Vagina (tissue), 2 donors: ENCODE measurements around the gene PRSS22. TPM values are rescaled to one million over a fixed set of nuclear protein-coding genes. Genes with fewer than 3 reads are reported as not detected.

Experiments used
- DNase-seq, 2 donors: peaks; one replicate each; pipeline ENCODE4 v3.0.0-alpha.2; 2017; ENCODE audit errors: extremely low spot score in 2 of 2
- H3K27ac ChIP-seq: fragments of 200-600 bp; sonication (generic); one replicate; pipeline ENCODE4 v1.5.1; 2019
- H3K27me3 ChIP-seq: fragments of 200-600 bp; sonication (generic); one replicate; pipeline ENCODE4 v1.5.1; 2019
- H3K36me3 ChIP-seq, 2 donors: fragments of 200-600 bp; sonication (generic); one replicate each; pipeline ENCODE4 v1.5.1; 2017 to 2019
- H3K4me1 ChIP-seq: fragments of 200-600 bp; sonication (generic); one replicate; pipeline ENCODE4 v1.5.1; 2019
- H3K4me3 ChIP-seq, 2 donors: fragments of 200-600 bp; sonication (generic); 1 replicate in 1 of 2; 2 replicates in 1 of 2; pipeline ENCODE4 v1.5.1; 2016 to 2019
- H3K9me3 ChIP-seq: fragments of 200-600 bp; sonication (generic); one replicate; pipeline ENCODE4 v1.5.1; 2019
- POLR2A ChIP-seq, 2 donors: fragments of 450-650 bp; IDR thresholded peaks; one replicate each; pipeline ENCODE4 v1.6.1; 2017; ENCODE audit warnings: antibody characterized with exemption in 2 of 2, mild to moderate bottlenecking in 2 of 2, moderate library complexity in 2 of 2
- POLR2AphosphoS5 ChIP-seq, 2 donors: sonication (generic); formaldehyde crosslinking; IDR thresholded peaks; one replicate each; pipeline ENCODE4 v1.9.0; 2017; ENCODE audit warnings: antibody characterized with exemption in 2 of 2, mild to moderate bottlenecking in 2 of 2, low read depth in 1 of 2; ENCODE audit not compliant: insufficient read depth in 1 of 2
- intact Hi-C: fragments of 100-400 bp; cut with DNase I; formaldehyde crosslinking; loops from one replicate; pipeline ENCODE4 v1.15.1; 2023
- total RNA-seq: library from RNA; depleted of rRNA; stranded (reverse); fragments of >200 nt; gene quantifications from one replicate; pipeline ENCODE4 v1.2.3, GENCODE V29; 2016
- TF ChIP-seq, protein P1 (sequence below), 3 experiments: fragments of 450-650 bp in 2 of 3; fragments of 200-600 bp in 1 of 3; sonication (generic) in 1 of 3; IDR thresholded peaks; one replicate each; pipeline ENCODE4 v1.5.1; 2017 to 2019; ENCODE audit warnings: antibody characterized with exemption in 3 of 3, mild to moderate bottlenecking in 2 of 3, moderate library complexity in 2 of 3

PRSS22 gene
- total RNA-seq, 1 donor from 2014 or later = 38.8 TPM

- H3K4me1 ChIP-seq = no peaks in the 10 kb centered on the region
- DNase-seq = no peak
- no peak overlapping the region for H3K27ac ChIP-seq
- no peaks in the 10 kb centered on the region for H3K9me3 ChIP-seq
- H3K36me3 ChIP-seq = no peaks in the 10 kb centered on the region
- intact Hi-C loops = no loop called here
- H3K27me3 ChIP-seq = no peaks in the 10 kb centered on the region
- no peak for TF ChIP-seq POLR2AphosphoS5 (IDR thresholded peaks at IDR 0.05; ENCODE audit: insufficient read depth in 1 of 2, low read depth in 1 of 2)
- no peak for TF ChIP-seq POLR2A (IDR thresholded peaks at IDR 0.05)
- TF ChIP-seq, protein P1, sequence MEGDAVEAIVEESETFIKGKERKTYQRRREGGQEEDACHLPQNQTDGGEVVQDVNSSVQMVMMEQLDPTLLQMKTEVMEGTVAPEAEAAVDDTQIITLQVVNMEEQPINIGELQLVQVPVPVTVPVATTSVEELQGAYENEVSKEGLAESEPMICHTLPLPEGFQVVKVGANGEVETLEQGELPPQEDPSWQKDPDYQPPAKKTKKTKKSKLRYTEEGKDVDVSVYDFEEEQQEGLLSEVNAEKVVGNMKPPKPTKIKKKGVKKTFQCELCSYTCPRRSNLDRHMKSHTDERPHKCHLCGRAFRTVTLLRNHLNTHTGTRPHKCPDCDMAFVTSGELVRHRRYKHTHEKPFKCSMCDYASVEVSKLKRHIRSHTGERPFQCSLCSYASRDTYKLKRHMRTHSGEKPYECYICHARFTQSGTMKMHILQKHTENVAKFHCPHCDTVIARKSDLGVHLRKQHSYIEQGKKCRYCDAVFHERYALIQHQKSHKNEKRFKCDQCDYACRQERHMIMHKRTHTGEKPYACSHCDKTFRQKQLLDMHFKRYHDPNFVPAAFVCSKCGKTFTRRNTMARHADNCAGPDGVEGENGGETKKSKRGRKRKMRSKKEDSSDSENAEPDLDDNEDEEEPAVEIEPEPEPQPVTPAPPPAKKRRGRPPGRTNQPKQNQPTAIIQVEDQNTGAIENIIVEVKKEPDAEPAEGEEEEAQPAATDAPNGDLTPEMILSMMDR (IDR thresholded peaks at IDR 0.05) = no peak
- no peak overlapping the region for H3K4me3 ChIP-seq
These were observed 37.8 kb downstream of the PRSS22 start for GRCh38 chr16:2819939-2820835.

DNA sequence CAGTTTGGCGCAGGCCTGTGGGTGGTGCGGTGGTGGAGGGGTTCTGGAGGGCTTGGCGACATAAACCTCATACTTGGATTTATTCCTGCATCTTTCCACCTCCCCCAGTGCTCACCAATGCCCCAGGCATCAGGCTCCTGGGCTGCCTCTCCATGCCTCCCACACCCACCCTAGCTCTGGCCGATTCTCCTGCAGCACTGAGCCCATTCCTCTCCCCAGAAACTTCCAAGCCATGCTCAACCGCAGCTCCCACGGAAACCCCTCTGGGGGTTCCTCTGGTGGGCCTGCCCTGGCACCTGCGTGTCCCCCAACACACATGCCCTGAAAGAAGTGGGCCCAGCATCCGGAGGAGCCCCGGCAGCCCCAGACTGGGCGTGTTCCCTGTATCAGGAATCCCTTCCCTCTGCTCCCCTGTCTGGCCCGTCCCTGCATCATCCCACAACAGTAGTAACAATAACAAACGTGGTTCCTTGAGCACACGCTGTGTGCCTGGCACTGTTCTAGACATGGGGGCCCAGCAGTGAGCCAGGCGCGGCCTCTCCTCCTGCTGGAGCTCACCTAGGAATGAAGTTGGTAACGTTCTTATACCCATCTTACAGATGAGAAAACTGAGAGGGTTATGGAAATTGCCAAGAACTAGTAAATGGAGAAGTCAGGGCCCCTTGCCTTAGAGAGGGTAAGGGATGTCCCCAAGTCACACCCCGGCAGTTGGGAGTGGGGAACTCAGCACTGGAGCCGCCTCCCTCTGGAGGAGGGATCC, 38.6 kb downstream of the PRSS22 start:
- H3K4me1 ChIP-seq = no peaks in the 10 kb centered on the region
- no peaks in the 10 kb centered on the region for H3K36me3 ChIP-seq
- H3K27ac ChIP-seq = no peak overlapping the region
- H3K27me3 ChIP-seq = no peaks in the 10 kb centered on the region
- no peak overlapping the region for H3K4me3 ChIP-seq
- H3K9me3 ChIP-seq = no peaks in the 10 kb centered on the region
- no peak for DNase-seq
- no peak for TF ChIP-seq POLR2AphosphoS5 (IDR thresholded peaks at IDR 0.05; ENCODE audit: insufficient read depth in 1 of 2, low read depth in 1 of 2)
- TF ChIP-seq, protein P1 (IDR thresholded peaks at IDR 0.05) = no peak
- no peak for TF ChIP-seq POLR2A (IDR thresholded peaks at IDR 0.05)
- intact Hi-C loops = no loop called here

DNA sequence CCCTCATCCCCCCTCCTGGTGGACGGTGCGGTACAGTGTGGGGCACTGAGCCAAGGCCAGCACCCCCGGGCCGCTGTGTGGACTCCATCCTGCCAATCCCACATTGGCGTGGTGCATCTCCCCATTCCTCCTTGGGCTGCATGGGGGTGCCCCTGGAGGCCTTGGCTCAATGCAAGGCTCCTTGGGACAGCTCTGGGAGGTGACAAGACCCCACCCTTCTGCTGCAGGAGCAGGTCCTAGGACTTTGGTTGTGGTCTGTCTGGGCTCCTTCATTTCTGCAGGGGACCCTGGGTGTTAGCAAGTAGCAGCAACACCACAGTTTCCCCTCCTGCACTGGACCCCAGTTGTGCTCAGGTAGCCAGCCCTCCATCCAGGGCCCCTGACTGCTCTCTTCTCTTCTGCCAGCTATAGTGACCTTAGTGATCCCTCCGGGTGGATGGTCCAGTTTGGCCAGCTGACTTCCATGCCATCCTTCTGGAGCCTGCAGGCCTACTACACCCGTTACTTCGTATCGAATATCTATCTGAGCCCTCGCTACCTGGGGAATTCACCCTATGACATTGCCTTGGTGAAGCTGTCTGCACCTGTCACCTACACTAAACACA, 39.6 kb downstream of the PRSS22 start:
- H3K4me3 ChIP-seq = no peak overlapping the region
- H3K27ac ChIP-seq = no peak overlapping the region
- TF ChIP-seq, protein P1 (IDR thresholded peaks at IDR 0.05) = no peak
- no peak for TF ChIP-seq POLR2A (IDR thresholded peaks at IDR 0.05)
- TF ChIP-seq POLR2AphosphoS5 (IDR thresholded peaks at IDR 0.05; ENCODE audit: insufficient read depth in 1 of 2, low read depth in 1 of 2) = no peak
- intact Hi-C loops = no loop called here
- no peak for DNase-seq
- H3K36me3 ChIP-seq = no peaks in the 10 kb centered on the region
- H3K4me1 ChIP-seq = no peaks in the 10 kb centered on the region
- no peaks in the 10 kb centered on the region for H3K27me3 ChIP-seq
- H3K9me3 ChIP-seq = no peaks in the 10 kb centered on the region

DNA sequence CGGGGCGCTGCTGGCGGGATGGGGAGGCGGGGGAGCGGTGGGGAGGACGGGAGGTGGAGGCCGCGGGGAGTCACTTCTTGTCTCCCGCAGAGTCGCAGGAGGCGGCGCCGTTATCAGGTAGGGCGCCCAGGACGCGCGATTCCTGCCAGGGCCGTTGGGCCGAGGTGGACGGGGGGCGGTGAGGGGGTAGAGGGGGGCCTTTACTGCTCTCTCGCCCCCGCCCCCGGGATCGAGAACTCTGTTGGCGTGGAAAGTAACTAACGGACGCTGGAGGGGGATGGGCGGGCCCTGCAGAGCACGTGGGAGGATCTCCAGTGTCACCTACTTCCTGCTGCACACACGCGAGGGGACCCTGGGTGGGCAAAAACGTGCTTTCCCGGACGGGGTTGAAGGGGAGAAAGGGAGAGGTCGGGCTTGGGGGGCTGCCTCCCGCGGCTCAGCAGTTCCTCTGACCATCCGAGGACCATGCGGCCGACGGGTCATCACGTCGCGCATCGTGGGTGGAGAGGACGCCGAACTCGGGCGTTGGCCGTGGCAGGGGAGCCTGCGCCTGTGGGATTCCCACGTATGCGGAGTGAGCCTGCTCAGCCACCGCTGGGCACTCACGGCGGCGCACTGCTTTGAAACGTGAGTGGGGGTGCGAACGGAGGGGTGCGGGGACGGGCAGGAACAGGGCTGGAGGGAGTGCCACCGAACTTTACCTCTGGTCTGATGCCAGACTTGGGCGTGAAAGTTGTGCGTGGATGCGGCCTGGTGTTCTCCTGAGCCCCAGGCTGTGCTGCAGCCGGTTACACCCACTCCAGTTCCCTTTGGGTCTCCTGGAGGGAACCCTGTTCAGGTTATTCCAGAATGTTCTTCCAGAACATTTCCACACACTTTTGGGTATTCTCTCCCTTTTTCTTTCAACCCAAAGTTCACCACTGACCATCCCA, 40.4 kb downstream of the PRSS22 start:
- Histone ChIP-seq H3K36me3 (no peaks in the 10 kb centered on the region), H3K4me3 (no peak overlapping the region), H3K27ac (no peak overlapping the region), H3K27me3 (no peaks in the 10 kb centered on the region), H3K9me3 (no peaks in the 10 kb centered on the region), H3K4me1 (no peaks in the 10 kb centered on the region)
- intact Hi-C loops = no loop called here
- DNase-seq = no peak
- TF ChIP-seq, protein P1 (IDR thresholded peaks at IDR 0.05) = no peak
- TF ChIP-seq POLR2AphosphoS5 (IDR thresholded peaks at IDR 0.05; ENCODE audit: insufficient read depth in 1 of 2, low read depth in 1 of 2) (no peak), POLR2A (IDR thresholded peaks at IDR 0.05) (no peak)
